Lower leg skin (tissue), 3 donors: ENCODE data around the gene SDC4.

Source experiments
- CTCF ChIP-seq, 3 donors: fragments of 450-650 bp; IDR thresholded peaks; one replicate each; pipeline ENCODE4 v1.5.1; 2016; ENCODE audit warnings: antibody characterized with exemption in 3 of 3, mild to moderate bottlenecking in 3 of 3, moderate library complexity in 2 of 3
- POLR2A ChIP-seq, 2 donors: fragments of 450-650 bp; IDR thresholded peaks; one replicate each; pipeline ENCODE4 v1.6.1; 2016 to 2017; ENCODE audit warnings: antibody characterized with exemption in 2 of 2, mild to moderate bottlenecking in 1 of 2, moderate library complexity in 1 of 2

- TF ChIP-seq POLR2A (IDR thresholded peaks at IDR 0.05) (no peak), CTCF (IDR thresholded peaks at IDR 0.05) (no peak)
Observed at GRCh38 chr20:45329497-45330319, 18.5 kb downstream of the SDC4 start.
